Measurements from ENCODE around the gene NUMB.

GRCh38 chr14:73265721-73266046 is 192.7 kb downstream of the NUMB start:
- TF ChIP-seq CTCF (conservative IDR thresholded peaks at IDR 0.05 in 1 of 2, IDR thresholded peaks at IDR 0.05 in 1 of 2; ENCODE audit: low read depth in 1 of 2, low read length in 2 of 2), result no peak
- TF ChIP-seq EZH2 (IDR thresholded peaks at IDR 0.05; ENCODE audit: low read length, missing control alignments), result no peak
